GM12878 (cell line): ENCODE data around the gene ASPG. TPM values are rescaled to one million over a fixed set of nuclear protein-coding genes. Genes with fewer than 3 reads are reported as not detected.

Experiments used
- DPF2 ChIP-seq: fragments of 450-650 bp; IDR thresholded peaks from 2 replicates; pipeline ENCODE4 v1.6.1; 2017; ENCODE audit warnings: mild to moderate bottlenecking
- E4F1 ChIP-seq: fragments of 450-650 bp; IDR thresholded peaks from 2 replicates; pipeline ENCODE4 v1.6.1; 2018; ENCODE audit warnings: borderline replicate concordance, mild to moderate bottlenecking; ENCODE audit not compliant: partially characterized antibody
- ESRRA ChIP-seq: IDR thresholded peaks from 2 replicates; pipeline ENCODE4 v1.6.1; 2012; ENCODE audit warnings: mild to moderate bottlenecking, low read length, improper control_type of control experiment
- MYB ChIP-seq: fragments of 150-350 bp; IDR thresholded peaks from 2 replicates; pipeline ENCODE4 v1.6.1; 2014; ENCODE audit warnings: mild to moderate bottlenecking, low read depth, low read length, borderline replicate concordance
- SRF ChIP-seq, 2 experiments: IDR thresholded peaks; 2 replicates each; pipeline ENCODE4 v1.6.1; 2011; ENCODE audit warnings: low read depth in 2 of 2, low read length in 2 of 2, mild to moderate bottlenecking in 1 of 2, moderate library complexity in 1 of 2
- ZBED1 ChIP-seq: IDR thresholded peaks from 2 replicates; pipeline ENCODE4 v1.6.1; 2016; ENCODE audit warnings: borderline replicate concordance
- polyA plus RNA-seq, 11 experiments: library from polyadenylated mRNA; depleted of rRNA in 4 of 11; unstranded in 6 of 11; stranded (reverse) in 5 of 11; fragments of >200 nt; fragmentation: Nextera tagmentation in 4 of 11; fragmentation: Illumina TruSeq in 1 of 11; extraction: Ambion mirVana in 4 of 11; extraction: Trizol in 1 of 11; gene quantifications; 1 replicate in 1 of 11; 2 replicates in 10 of 11; pipeline versions ENCODE4 v1.2.1 to v1.2.3, GENCODE V29; 2011 to 2016; ENCODE audit warnings: inconsistent platforms in 2 of 11, missing spikeins in 2 of 11, low read depth in 1 of 11
- total RNA-seq, 4 experiments: library from RNA; depleted of rRNA in 3 of 4; stranded (reverse); fragments of >200 nt in 3 of 4; fragmentation: Illumina TruSeq in 1 of 4; extraction: Trizol in 1 of 4; gene quantifications; 2 replicates each; pipeline versions ENCODE4 v1.2.1 to v1.2.3, GENCODE V29; 2013 to 2021
- TF ChIP-seq, protein P1 (sequence below): fragments of 150-350 bp; IDR thresholded peaks from 2 replicates; pipeline ENCODE4 v1.6.1; 2016; ENCODE audit warnings: low read depth, low read length
- TF ChIP-seq, protein P2 (sequence below): IDR thresholded peaks from 2 replicates; pipeline ENCODE4 v1.6.1; 2012; ENCODE audit warnings: low read depth, low read length, improper control_type of control experiment
- TF ChIP-seq, protein P3 (sequence below), 3 experiments: IDR thresholded peaks in 2 of 3; conservative IDR thresholded peaks in 1 of 3; 2 replicates each; pipeline ENCODE4 v1.5.1; 2011; ENCODE audit warnings: low read depth in 3 of 3, low read length in 3 of 3, mild to moderate bottlenecking in 3 of 3, control low read depth in 2 of 3, moderate library complexity in 2 of 3, inconsistent platforms in 1 of 3, mixed read lengths in 1 of 3; ENCODE audit not compliant: control insufficient read depth in 2 of 3, insufficient read depth in 1 of 3; ENCODE audit errors: extremely low read depth in 1 of 3

Gene ASPG
- total and polyA plus RNA-seq, 10 of the 15 experiments (the other 5 are each of a cell fraction or from before 2014, with no cell fraction given), result not detected

GRCh38 chr14:104103061-104103445, 17.6 kb downstream of the ASPG start (continued):
- TF ChIP-seq, protein P1, sequence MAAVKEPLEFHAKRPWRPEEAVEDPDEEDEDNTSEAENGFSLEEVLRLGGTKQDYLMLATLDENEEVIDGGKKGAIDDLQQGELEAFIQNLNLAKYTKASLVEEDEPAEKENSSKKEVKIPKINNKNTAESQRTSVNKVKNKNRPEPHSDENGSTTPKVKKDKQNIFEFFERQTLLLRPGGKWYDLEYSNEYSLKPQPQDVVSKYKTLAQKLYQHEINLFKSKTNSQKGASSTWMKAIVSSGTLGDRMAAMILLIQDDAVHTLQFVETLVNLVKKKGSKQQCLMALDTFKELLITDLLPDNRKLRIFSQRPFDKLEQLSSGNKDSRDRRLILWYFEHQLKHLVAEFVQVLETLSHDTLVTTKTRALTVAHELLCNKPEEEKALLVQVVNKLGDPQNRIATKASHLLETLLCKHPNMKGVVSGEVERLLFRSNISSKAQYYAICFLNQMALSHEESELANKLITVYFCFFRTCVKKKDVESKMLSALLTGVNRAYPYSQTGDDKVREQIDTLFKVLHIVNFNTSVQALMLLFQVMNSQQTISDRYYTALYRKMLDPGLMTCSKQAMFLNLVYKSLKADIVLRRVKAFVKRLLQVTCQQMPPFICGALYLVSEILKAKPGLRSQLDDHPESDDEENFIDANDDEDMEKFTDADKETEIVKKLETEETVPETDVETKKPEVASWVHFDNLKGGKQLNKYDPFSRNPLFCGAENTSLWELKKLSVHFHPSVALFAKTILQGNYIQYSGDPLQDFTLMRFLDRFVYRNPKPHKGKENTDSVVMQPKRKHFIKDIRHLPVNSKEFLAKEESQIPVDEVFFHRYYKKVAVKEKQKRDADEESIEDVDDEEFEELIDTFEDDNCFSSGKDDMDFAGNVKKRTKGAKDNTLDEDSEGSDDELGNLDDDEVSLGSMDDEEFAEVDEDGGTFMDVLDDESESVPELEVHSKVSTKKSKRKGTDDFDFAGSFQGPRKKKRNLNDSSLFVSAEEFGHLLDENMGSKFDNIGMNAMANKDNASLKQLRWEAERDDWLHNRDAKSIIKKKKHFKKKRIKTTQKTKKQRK, result no peak
- TF ChIP-seq, protein P2, sequence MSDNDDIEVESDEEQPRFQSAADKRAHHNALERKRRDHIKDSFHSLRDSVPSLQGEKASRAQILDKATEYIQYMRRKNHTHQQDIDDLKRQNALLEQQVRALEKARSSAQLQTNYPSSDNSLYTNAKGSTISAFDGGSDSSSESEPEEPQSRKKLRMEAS, result no peak
- TF ChIP-seq, protein P3, sequence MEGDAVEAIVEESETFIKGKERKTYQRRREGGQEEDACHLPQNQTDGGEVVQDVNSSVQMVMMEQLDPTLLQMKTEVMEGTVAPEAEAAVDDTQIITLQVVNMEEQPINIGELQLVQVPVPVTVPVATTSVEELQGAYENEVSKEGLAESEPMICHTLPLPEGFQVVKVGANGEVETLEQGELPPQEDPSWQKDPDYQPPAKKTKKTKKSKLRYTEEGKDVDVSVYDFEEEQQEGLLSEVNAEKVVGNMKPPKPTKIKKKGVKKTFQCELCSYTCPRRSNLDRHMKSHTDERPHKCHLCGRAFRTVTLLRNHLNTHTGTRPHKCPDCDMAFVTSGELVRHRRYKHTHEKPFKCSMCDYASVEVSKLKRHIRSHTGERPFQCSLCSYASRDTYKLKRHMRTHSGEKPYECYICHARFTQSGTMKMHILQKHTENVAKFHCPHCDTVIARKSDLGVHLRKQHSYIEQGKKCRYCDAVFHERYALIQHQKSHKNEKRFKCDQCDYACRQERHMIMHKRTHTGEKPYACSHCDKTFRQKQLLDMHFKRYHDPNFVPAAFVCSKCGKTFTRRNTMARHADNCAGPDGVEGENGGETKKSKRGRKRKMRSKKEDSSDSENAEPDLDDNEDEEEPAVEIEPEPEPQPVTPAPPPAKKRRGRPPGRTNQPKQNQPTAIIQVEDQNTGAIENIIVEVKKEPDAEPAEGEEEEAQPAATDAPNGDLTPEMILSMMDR (IDR thresholded peaks at IDR 0.05 in 2 of 3, conservative IDR thresholded peaks at IDR 0.05 in 1 of 3; ENCODE audit: control insufficient read depth in 2 of 3, extremely low read depth in 1 of 3, insufficient read depth in 1 of 3, low read depth in 3 of 3, low read length in 3 of 3), result no peak
- TF ChIP-seq E4F1 (no peak), ZBED1 (no peak), DPF2 (no peak), SRF (IDR thresholded peaks at IDR 0.05; ENCODE audit: low read depth in 2 of 2, low read length in 2 of 2) (no peak), MYB (no peak), ESRRA (no peak)
